OCI-LY1 (cell line): ENCODE data around the gene LDLRAD3.

Source experiments
- CTCF ChIP-seq: fragments of 200-600 bp; sonication (generic), shearing (Covaris generic); IDR thresholded peaks from 2 replicates; pipeline ENCODE4 v1.5.1; 2017; ENCODE audit warnings: mild to moderate bottlenecking, antibody characterized with exemption, low read length, moderate library complexity, mixed read lengths
- EZH2 ChIP-seq: fragments of 200-600 bp; sonication (generic), shearing (Covaris generic); IDR thresholded peaks from 2 replicates; pipeline ENCODE4 v1.8.0; 2017; ENCODE audit warnings: borderline replicate concordance, mixed run types, mild to moderate bottlenecking, antibody characterized with exemption, low read length, moderate library complexity, mixed read lengths

- TF ChIP-seq CTCF, result no peak
- no peak for TF ChIP-seq EZH2
Observed at GRCh38 chr11:35951680-35952079, 7.8 kb downstream of the LDLRAD3 start.
